Effector CD8-positive, alpha-beta T cell (primary cell): Measurements from ENCODE around the gene AGT.
"Not testable (repeated sequence)": the region's sequence is repeated elsewhere in the genome, so short reads cannot be mapped to it uniquely, and the experiment has no call there.

Experiments
- DNase-seq: peaks from one replicate; lab custom pipeline; 2025; lab: John Stamatoyannopoulos, UW

AGT gene

DNA sequence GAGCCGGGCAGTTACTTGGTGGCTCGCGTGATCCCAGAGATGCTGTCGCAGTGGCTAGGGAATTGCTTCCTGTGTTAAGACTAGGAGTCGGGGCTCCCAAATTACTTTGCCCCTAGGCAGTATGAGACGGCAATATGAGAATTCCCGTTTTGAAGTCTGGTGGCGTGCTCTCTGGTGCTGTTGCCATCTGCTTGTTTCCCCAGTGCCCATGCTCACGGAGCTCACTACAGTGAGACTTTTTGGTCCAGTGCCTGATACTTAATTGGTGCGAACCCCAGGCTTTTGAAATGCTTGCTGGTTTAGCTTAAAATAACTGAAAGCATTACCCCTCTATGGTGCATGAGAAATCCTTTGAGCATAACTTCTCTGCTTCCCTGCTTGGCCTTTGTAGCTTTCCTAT is 22.3 kb downstream of the AGT start:
- DNase-seq, result no peak

DNA sequence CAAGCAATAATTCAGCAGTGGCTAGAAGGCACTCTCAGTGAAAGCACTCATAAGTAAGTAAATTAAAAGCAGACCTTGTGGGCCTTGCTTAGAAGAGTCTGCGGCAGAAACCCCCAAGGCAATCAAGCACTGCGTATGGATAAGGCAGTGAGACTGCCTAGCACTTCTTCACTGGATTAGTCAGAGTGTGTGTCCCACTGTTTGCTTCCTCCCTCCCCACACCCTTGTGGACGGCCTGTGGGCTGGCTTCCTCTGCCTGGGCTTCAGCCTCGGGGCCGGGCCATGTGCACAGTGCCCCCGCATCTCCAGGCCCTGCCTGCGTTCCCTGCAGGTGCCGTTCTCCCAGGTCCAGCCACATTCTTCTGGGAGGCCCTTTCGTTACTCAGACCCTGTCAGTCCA is 23.8 kb downstream of the AGT start:
- DNase-seq, result no peak

DNA sequence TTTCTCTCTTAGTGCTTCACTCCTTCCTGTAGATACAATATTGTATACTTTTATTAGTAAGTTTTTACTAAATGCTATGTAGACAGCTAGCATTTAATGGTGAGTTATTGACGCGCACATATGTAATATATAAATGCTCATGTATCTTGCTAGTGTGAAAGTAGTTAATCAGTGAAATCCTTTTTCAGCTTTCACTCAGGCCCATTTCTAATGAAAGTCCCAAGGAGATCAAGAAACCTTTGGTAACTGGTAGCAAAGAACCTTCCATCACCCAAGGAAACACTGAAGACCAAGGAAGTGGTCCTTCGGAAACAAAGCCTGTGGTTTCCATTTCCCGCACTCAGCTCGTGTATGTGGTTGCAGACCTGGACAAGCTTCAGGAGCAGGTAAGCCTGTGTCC is 27.2 kb downstream of the AGT start:
- DNase-seq, result no peak

DNA sequence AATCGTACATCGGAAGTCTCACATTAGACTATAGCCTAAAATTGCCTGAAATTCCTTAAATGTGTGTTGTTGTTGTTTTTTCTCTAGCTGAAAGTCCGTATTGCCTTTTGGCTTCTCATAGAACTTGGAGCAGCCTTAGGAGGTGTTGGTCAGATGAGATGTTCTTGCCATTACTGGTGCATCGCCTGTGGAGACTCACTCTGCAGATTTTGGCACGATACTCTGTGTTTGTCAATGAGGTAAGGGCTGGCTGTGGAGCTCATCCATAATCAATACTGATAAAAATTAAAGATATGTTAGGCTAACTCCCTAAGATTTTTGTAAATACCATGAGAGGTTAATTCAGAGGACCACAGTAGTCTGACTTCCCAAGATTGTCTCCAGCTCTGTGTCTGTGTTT is 28.9 kb downstream of the AGT start:
- DNase-seq, result no peak

DNA sequence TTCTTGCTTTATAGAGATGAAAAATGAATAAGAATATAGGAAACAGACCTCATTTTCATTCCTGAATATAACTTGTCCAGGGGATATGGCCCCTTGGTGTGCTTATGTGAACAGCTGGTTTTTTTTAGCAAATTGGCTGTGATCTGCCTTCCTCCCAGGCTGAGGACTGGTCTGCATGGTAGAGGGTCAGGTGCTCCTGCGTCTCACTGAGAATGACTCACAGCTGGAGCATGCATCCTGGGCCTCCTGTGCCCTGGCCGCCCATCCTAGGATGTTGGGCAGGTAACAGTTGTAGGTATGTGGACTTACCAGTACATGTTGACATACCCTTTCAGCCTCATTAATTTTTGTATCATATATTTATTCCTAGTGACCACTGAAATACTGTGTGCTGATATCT is 29.8 kb downstream of the AGT start:
- no peak for DNase-seq

DNA sequence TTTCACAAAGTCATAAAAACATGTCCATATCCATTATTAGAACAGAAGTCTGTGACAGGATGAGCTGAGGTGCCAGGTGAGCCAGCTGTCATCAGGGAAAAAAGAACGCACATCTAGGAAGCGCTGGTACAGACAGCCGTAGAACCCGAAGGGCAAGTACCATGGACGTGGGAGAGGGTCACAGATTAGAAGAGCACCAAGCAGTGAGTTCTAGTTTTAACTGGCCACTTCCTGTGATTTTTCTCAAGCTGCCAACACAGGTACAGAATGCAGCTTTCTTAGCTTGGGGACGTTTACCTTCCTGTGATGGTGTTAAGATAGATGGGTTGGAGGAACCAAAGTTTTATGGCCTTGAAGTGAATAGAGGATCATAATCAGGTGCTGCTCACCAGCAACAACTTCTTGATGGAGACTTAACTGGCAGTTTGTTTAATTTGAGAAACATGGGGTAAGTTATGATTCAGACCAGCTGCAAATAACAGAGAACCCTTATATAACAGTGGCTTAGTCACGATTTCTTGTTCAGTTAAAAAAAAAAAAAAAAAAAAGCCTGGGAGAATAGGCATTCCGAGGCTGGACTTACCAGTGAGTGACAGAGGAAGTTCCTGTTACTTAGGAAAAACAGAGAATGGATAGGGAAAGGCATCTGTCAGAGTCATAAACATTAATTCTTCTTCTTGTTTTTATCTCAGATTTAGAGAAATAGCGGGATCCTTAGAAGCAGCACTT is 30.9 kb downstream of the AGT start:
- no peak for DNase-seq

DNA sequence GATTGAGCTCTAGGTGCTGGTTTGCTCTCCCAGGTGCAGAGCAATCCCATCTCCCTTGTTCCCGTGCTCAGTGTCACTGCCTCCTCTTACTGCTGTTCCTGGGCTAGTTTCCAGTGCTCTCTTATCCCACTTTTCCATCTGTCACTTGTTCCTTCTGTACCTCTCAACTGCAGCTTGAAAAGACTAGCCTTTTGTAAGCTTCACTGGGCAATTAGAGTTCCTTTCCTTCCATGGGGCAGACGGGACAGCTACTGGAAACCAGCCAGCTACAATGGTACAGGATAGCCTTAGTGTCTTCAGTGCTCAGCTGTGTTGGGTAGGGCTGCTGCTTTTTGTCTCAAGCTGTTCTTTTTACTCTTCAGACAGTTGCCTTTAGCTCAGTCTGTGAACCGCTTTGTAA is 31.6 kb downstream of the AGT start:
- no peak for DNase-seq

DNA sequence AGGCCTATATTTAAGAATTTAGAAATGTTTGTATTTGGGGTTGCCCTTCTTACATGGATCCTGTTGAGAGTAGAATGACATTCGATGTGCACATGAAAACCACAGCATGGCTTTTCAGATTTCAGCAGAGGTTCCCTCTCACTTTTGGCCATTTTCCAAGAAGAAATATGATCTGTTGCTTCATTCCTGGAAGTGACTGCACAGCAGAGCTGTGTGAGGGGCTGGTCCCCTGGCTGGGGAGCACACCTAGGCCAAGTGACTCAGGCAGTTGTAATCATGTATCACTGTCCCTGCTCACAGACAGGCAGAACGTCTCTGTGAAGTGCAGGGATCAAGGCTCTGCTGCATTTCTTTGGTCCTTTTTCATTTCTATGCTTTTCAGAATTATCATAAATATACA is 32.3 kb downstream of the AGT start:
- DNase-seq, result no peak

DNA sequence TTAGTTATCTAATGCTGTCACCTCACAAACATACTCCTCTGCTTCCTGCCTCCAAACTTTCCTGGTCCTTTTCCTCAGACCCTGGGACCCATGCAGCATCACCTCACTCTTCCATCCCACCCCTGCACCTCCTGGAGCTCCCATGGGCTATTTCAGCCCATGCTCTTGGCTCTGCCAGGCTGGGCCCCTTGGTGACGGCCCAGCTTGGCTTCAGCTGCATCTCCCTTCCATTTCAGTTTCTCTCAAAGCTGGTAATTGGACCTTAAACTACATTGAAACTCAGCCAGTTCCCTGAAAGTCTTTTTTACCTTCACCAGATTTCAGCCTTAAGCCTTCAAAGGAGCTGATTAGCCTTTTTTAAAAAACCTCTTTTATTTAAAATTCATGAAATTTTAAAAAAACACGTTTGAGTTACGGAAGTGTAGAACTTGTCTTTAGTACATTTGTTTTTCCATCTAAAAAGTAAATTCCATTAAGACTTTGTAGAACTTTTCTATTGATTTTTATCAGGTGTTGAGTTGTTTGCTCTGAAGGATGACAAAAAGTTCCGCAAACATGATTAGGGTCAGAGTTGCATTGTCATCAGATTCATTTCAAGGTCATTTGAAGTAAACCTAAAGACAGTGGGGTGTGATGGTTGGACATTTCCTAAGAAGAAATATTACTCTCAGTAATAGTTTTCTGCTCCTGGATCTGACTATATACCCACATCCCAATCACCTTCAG is 33.5 kb downstream of the AGT start:
- DNase-seq, result no peak

DNA sequence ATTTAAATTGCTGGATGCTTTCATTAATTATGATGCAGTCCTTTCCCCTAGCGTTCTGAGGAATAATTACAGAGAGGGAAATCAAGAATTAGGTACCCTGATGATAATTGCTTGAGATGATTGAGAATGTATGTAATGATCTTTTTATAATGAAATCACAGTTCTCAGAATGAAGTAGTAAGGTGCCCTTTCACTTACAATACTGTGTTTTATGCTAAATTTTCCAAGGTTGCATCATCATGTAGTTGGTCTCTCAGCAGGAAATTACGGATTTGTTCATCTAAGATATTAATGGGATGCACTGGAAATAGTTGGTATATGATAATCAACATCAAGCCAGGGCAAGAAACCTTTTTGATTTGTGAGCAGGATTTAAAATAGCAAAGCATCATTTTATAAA is 34.1 kb downstream of the AGT start:
- no peak for DNase-seq

DNA sequence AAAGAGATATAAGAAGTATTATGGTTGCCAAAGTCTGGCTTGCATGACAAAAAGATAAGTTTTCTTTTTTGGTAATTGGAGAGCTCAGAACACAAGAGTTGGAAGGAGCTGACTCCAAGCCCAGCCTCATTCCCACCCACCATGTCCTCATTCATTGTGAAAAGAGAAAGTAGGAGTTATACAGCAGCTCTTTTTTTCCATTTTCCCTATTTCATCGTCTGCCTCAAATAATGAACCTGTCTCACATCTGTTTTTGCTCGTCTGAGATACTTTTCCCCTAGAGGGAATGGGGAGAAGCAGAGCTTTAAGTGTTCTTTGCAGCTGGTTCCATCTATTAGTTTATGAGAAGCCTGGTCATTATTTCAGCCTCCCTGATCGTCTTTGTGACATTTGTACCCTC is 34.7 kb downstream of the AGT start:
- DNase-seq, result no peak

DNA sequence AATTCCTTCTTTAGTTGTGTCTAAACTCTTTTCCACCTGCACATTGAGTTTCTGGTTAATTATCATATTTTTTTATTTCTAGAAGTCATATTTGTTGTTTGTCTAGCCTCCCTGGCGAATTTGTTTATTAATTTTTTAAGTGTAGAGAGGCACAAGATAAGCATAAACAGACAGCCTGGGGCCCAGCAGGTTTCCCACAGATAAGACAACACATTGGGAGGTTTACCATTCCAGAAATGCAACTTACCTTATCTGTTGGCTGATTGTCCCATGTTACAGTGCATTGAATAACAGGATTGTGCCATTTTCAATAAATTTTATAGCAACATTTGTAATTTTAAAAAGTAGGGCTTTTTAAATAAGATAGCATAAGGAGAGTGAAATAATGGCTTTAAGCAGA is 36.7 kb downstream of the AGT start:
- DNase-seq, result no peak

DNA sequence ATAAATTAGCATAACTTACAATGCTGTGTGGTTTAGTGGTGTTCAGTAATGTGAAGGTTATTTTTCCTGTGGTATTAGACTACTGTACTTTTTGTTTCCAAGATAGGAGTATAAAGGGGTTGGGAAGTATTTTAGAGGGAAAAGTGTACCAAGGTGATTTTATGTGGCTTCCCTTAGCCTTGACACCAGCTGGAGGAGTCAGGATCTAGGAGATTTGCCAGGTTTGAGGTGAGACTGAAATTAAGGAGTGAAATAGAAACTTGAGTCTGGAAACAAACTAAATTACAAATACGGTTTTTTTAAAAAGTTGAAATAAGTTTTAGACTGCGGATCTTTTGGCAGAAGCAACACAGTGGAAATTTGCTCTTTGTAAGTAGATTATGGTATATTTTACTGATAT is 39.3 kb downstream of the AGT start:
- DNase-seq, result no peak

DNA sequence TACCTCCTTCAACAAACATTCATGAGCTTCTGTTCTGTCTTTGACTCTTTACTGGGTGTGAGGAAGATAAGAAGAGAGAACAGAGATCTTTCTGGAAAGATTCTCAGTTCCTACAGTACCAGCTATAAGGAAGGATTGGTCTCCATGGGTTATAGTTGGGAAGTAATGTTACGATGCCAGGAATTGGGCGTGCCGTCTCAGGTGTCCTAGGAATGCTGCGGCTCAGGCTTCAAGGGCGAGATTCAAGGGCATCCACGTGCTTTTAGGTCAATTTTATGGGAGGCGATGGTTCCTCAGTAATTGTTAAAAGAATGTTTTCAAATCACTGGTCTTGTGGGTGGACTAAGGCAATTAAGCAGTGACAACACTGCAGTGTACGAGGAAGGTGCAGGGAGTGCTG is 44.4 kb downstream of the AGT start:
- DNase-seq, result no peak

DNA sequence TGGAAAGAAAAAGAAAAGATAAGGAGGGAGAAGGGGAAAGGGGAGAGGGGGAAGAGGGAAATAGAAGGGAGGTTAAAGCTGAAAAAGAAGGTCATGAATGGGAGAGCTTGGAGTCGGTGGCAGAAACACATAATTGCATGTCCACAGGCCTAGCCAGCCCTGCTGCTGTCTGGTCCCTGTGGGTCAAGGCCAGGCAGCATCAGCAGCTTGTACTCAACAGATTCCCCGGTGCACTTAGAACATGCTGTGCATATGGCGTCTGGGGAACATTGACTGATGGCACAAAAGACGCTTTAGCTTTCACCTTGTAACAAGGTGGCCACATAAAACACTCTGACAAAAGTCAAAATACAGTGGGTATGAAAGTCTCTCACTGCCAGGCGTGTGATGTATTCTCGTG is 45.7 kb downstream of the AGT start:
- DNase-seq, result no peak

DNA sequence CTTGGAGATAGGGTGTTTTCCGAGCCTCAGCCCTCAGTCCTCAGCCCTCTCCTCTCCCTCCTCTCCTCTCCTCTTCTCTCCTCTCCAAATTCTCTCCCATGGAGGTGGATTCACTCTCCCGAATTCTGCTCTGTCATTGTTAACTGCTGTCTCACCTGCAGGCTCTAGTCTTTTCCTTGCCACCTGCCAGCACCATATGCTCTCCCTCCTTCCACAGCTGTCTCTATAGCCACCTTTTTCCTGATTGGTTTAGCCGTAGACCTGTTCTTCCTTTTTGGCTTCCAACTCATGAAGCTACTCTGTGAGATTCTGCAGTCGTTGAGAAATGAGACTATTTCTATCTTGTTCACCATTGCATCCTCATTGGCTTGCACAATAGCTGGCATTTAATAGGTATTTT is 51.9 kb downstream of the AGT start:
- no peak for DNase-seq

DNA sequence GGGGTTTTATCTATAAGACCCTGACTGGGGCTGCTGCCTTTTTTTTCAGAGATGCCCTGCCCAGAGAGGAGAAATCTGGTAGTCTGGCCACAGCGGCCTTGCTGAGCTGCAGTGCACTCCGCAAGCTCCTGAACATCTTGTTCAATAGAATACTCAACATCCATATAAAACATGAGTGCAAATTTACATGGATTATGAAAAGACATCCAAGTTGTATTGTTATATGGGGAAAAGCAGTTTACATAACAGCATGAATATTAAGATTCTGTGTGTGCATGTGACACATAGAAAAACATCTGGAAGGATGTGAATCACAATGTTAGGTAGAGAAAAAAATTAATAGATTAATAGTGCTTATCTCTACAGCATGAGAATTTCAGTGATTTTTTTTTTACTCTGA is 55.2 kb downstream of the AGT start:
- DNase-seq, result no peak

DNA sequence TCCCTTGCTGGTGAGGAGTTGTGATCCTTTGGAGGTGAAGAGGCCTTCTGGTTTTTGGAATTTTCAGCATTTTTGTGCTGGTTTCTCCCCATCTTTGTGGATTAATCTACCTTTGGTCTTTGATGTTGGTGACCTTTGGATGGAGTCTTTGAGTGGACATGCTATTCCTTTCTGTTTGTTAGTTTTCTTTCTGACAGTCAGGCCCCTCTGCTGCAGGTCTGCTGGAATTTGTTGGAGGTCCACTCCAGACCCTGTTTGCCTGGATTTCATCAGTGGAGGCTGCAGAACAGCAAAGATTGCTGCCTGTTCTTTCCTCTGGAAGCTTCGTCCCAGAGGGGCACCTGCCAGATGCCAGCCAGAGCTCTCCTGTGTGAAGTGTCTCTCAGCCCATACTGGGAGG is 55.8 kb downstream of the AGT start:
- not testable (repeated sequence) for DNase-seq

DNA sequence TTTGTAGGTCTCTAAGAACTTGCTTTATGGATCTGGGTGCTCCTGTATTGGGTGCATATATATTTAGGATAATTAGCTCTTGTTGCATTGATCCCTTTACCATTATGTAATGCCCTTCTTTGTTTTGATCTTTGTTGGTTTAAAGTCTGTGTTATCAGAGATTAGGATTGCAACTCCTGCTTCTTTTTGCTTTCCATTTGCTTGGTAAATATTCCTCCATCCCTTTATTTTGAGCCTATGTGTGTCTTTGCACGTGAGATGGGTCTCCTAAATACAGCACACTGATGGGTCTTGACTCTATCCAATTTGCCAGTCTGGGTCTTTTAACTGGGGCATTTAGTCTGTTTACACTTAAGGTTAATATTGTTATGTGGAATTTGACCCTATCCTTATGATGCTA is 57.2 kb downstream of the AGT start:
- DNase-seq, result not testable (repeated sequence)
